Measurements from ENCODE around the gene ENDOG.

ENDOG gene

GRCh38 chr9:128809831-128810230 is 8.5 kb upstream of the ENDOG start:
- DNase-seq (ENCODE audit: low read depth, low spot score), result no peak
- no peak for TF ChIP-seq EZH2 (IDR thresholded peaks at IDR 0.05)
- no peak for TF ChIP-seq POLR2AphosphoS5 (IDR thresholded peaks at IDR 0.05; ENCODE audit: borderline replicate concordance, low read depth, low read length)
- TF ChIP-seq FOXP2 (optimal IDR thresholded peaks at IDR 0.05; ENCODE audit: control extremely low read depth, extremely low read length, insufficient read depth), result no peak
- Histone ChIP-seq H3K4me3 (no peak overlapping the region), H3K9me3 (ENCODE audit: low read depth, low read length) (no peaks in the 10 kb centered on the region), H3K27ac (no peak overlapping the region), H3K36me3 (ENCODE audit: insufficient read depth, low read length) (peaks cover 12% of the 10 kb centered on the region; the same call in 1 of the 2 replicates), H3K9ac (ENCODE audit: insufficient read length) (no peak overlapping the region)

- Histone ChIP-seq H3K9ac (ENCODE audit: insufficient read length) (no peak overlapping the region), H3K36me3 (ENCODE audit: insufficient read depth, low read length) (peaks cover 6% of the 10 kb centered on the region; the same call in 1 of the 2 replicates), H3K9me3 (ENCODE audit: low read depth, low read length) (no peaks in the 10 kb centered on the region), H3K4me3 (no peak overlapping the region), H3K27ac (no peak overlapping the region)
- TF ChIP-seq FOXP2 (optimal IDR thresholded peaks at IDR 0.05; ENCODE audit: control extremely low read depth, extremely low read length, insufficient read depth), result no peak
- TF ChIP-seq POLR2AphosphoS5 (IDR thresholded peaks at IDR 0.05; ENCODE audit: borderline replicate concordance, low read depth, low read length), result no peak
- no peak for TF ChIP-seq EZH2 (IDR thresholded peaks at IDR 0.05)
- DNase-seq (ENCODE audit: low read depth, low spot score), result no peak
Observed at GRCh38 chr9:128810873-128811272, 7.4 kb upstream of the ENDOG start.

- no peak for DNase-seq (ENCODE audit: low read depth, low spot score)
- no peak for TF ChIP-seq POLR2AphosphoS5 (IDR thresholded peaks at IDR 0.05; ENCODE audit: borderline replicate concordance, low read depth, low read length)
- no peak for TF ChIP-seq FOXP2 (optimal IDR thresholded peaks at IDR 0.05; ENCODE audit: control extremely low read depth, extremely low read length, insufficient read depth)
- TF ChIP-seq EZH2 (IDR thresholded peaks at IDR 0.05), result no peak
- H3K27ac ChIP-seq, result no peak overlapping the region
- peak overlapping the region; percentile 46 for H3K9ac ChIP-seq (ENCODE audit: insufficient read length)
- peaks cover 12% of the 10 kb centered on the region; the same call in 1 of the 2 replicates for H3K36me3 ChIP-seq (ENCODE audit: insufficient read depth, low read length)
- no peaks in the 10 kb centered on the region for H3K9me3 ChIP-seq (ENCODE audit: low read depth, low read length)
- peak overlapping the region; percentile 76 for H3K4me3 ChIP-seq
Observed at GRCh38 chr9:128818839-128819715, 777 bp downstream of the ENDOG start.

DNA sequence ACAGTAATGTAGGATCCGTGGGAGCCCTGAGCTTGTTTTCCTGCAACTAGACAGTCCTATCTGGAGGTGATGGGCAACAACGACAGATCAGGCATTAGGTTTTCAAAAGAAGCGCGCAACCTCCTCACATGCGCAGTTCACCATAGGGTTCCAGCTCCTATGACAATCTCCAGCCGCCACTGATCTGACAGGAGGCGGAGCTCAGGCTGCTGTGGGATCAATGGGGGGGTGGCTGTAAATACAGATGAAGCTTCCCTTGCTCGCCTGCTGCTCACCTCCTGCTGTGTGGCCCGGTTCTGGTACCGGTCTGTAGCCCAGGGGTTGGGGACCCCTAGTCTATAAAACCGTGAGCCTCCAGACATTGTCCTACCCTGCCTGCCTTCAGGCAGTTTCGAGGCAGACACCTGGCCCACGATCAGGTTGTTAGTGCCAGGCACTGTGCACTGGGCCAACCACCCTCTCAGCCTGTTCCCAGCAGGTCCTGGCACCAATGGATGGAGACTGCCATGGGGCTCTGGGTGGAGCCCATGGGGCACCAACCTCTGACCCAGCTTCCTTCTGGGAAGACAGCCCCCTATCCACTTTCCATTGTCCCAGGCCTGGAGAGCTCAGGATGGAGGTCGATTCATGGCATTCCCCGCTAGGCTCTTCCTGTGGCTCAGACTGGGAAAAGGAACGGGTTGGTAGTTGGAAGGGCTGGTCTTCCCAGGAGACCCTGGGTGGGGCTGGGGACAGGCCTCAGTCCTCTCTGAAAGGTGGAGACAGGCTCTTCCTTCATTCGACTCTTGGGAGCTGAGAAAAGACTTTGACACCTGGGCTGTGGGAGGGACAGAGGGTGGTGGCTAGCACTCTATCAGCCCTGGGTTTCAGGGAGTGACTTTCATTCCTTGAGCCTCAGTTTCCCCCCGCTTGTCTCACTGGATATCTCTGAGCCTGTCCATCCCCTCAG is 1.7 kb downstream of the ENDOG start:
- TF ChIP-seq FOXP2 (optimal IDR thresholded peaks at IDR 0.05; ENCODE audit: control extremely low read depth, extremely low read length, insufficient read depth) (no peak), POLR2AphosphoS5 (IDR thresholded peaks at IDR 0.05; ENCODE audit: borderline replicate concordance, low read depth, low read length) (no peak; the same call in 1 of the 2 replicates), EZH2 (IDR thresholded peaks at IDR 0.05) (no peak)
- Histone ChIP-seq H3K9ac (ENCODE audit: insufficient read length) (no peak overlapping the region), H3K9me3 (ENCODE audit: low read depth, low read length) (no peaks in the 10 kb centered on the region), H3K27ac (no peak overlapping the region), H3K4me3 (peak overlapping the region; percentile 76), H3K36me3 (ENCODE audit: insufficient read depth, low read length) (peaks cover 18% of the 10 kb centered on the region; the same call in 1 of the 2 replicates)
- DNase-seq (ENCODE audit: low read depth, low spot score), result peak; percentile 44

- H3K27ac ChIP-seq, result no peak overlapping the region
- TF ChIP-seq EZH2 (IDR thresholded peaks at IDR 0.05) (no peak), POLR2AphosphoS5 (IDR thresholded peaks at IDR 0.05; ENCODE audit: borderline replicate concordance, low read depth, low read length) (no peak), FOXP2 (optimal IDR thresholded peaks at IDR 0.05; ENCODE audit: control extremely low read depth, extremely low read length, insufficient read depth) (no peak)
- H3K9ac ChIP-seq (ENCODE audit: insufficient read length), result no peak overlapping the region
- H3K36me3 ChIP-seq (ENCODE audit: insufficient read depth, low read length), result peaks cover 25% of the 10 kb centered on the region; the same call in 1 of the 2 replicates
- DNase-seq (ENCODE audit: low read depth, low spot score), result no peak
- no peak overlapping the region for H3K4me3 ChIP-seq
- H3K9me3 ChIP-seq (ENCODE audit: low read depth, low read length), result no peaks in the 10 kb centered on the region
Observed at GRCh38 chr9:128820665-128821583, 2.6 kb downstream of the ENDOG start.

DNA sequence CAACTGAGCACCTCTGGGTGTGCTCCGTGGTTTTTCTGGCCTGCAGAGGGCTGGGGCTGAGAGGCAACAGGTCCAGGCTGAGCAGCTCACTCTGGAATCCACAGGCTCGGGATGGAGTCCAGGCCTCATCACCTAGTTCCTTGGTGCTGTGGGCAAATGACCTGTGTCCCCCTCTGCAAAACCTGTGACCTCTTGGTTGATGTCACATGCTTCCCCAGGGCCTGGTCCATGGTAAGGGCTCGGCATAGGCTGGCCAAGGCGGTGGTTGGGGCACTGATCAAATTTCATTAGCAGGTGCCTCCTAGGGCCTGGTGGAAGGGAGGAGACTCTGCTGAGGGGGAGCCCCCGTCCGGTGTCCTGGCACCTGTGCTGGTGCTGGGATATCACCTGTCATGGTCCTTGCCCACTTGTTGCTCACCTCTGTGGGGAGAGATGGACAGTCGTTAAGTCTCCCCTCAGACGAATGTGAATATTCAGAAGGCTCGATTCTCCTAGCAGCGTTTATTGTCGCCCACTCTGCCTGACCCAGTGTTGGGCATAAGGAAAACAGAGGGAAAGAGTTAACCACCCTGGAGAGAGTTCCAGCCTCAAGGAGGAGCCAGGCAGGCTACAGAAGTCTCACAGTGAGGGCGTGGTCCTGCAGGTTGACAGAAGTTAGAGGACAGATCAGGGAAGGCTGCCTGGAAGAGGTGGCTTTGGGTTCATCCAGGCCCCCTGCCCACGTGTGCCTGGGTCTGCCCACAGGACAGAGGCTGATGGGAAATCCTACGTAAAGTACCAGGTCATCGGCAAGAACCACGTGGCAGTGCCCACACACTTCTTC is 3.5 kb downstream of the ENDOG start:
- no peak for DNase-seq (ENCODE audit: low read depth, low spot score)
- no peaks in the 10 kb centered on the region for H3K9me3 ChIP-seq (ENCODE audit: low read depth, low read length)
- no peak overlapping the region for H3K4me3 ChIP-seq
- no peak overlapping the region for H3K9ac ChIP-seq (ENCODE audit: insufficient read length)
- TF ChIP-seq FOXP2 (optimal IDR thresholded peaks at IDR 0.05; ENCODE audit: control extremely low read depth, extremely low read length, insufficient read depth) (no peak), EZH2 (IDR thresholded peaks at IDR 0.05) (no peak), POLR2AphosphoS5 (IDR thresholded peaks at IDR 0.05; ENCODE audit: borderline replicate concordance, low read depth, low read length) (0 out of 2 replicates have a peak, but pooled peaks have one; percentile 11)
- peaks cover 34% of the 10 kb centered on the region; the same call in 1 of the 2 replicates for H3K36me3 ChIP-seq (ENCODE audit: insufficient read depth, low read length)
- H3K27ac ChIP-seq, result no peak overlapping the region
